Stimulated activated CD8-positive, alpha-beta memory T cell treated with anti-CD3 and anti-CD28 coated beads, Interleukin-15, amount 100 ng/mL, for 24 hours (primary cell): ENCODE data around the gene CMBL.
"Not testable (repeated sequence)": the region's sequence is repeated elsewhere in the genome, so short reads cannot be mapped to it uniquely, and the experiment has no call there.

Source experiments
- DNase-seq: peaks from one replicate; pipeline ENCODE4 v3.0.0-alpha.2; 2020; ENCODE audit warnings: low read depth

The CMBL gene

DNA sequence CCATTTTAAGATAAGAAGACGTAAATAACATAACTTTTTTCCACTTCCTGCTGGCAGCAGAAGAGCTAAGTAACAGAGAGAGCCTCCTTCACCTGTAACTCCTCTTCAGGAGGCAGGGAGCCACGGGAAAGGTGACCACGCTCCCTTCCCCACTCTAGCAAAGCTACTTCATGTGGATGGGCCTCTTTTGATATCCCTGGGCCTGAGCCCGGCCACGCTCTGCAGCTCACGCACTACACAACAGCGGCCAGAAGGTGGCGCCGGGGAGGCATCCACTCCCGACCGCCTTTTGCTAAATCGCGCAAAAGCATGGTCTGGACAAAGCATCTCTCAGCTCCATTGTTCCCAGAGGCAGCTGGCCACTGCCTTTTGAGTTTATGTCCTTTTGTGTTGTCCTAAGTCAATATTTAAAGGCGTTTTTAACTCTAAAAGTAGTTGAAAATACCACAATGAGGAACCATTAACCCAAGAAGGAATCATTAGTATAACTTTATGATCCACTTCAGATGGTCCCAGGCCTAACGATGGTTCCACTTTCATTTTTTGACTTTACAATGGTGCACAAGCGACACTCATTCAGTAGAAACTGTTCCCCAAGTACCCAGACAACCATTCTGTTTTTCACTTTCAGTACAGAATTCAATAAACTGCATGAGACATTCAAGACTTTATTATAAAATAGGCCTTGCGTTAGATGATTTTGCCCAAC, 23.6 kb downstream of the CMBL start:
- peak; percentile 48 for DNase-seq

DNA sequence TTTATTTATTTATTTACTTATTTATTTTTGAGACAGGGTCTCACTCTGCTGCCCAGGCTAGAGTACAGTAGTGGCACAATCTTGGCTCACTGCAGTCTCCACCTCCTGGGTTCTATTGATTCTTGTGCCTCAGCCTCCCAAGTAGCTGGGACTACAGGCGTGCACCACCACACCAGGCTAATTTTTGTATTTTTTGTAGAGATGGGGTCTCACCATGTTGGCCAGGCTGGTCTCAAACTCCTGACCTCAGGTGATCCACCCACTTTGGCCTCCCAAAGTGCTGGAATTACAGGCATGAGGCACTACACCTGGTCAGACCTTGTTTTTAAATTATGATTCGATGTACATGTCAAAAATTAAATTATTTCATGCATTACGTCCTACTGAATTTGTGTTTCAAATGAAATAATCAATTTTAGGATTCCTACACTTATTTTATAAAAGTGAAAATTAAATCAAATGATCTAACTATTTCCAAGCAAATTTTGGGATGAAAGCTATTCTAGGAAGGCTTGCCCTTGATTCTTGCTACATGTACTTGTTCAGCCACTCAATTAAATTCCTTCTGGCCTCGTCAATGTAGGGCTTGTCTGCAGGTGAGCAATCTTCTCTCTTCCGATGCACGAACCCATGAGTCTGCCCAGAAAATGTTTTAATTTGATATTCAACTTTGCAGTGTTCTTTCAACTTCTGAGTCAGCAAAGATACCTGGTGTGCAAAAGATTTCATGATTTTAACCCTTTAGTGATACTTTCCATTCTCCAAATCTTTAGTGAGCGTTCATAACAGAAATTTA, 27.6 kb downstream of the CMBL start:
- DNase-seq = no peak

DNA sequence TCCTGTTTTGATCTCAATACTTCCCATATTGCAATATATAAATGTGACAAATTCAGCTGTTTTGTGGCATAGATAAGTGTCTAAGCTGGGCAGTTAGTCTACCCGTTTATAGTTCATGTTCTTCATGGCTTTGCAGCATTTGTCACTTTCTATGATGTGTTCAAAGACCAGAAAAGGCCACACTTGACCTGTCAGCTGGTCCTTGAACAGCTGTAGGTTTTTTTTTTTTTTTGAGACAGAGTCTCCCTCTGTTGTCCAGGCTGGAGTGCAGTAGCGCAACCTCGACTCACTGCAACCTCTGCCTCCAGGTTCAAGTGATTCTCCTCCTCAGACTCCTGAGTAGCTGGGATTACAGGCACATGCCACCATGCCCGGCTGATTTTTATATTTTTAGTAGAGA, 28.4 kb downstream of the CMBL start:
- no peak for DNase-seq

DNA sequence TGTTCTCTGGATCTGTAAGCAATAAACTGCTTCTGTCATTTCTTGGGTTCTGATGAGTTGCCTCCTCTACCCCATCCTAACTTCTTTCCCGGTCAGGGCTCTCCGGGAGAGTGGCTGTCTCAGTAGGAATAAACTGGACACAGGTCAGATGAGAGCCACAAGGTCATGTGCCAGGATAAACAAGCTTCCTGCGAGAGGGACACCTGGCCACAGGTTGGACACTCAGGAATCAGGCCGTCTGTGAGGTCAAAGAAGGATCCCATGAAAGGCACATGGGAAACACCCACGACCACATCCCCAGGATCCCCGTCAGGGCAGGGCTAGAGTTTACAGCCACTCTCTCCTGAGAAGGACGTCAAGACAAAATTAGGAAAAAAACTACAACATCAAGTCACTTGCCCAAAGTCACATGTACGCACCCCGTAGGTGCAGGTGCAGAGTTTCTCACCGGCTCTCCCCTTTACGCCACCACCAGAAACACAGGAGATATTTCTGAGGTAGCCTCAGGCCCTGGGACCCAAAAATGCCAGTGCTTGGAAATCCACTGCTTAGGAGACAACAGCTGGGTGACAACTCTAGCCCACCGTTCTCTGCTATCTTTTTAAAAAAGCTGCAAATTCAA, 28.9 kb downstream of the CMBL start:
- no peak for DNase-seq

GRCh38 chr5:10277773-10278630, 29.7 kb downstream of the CMBL start:
- DNase-seq = no peak

DNA sequence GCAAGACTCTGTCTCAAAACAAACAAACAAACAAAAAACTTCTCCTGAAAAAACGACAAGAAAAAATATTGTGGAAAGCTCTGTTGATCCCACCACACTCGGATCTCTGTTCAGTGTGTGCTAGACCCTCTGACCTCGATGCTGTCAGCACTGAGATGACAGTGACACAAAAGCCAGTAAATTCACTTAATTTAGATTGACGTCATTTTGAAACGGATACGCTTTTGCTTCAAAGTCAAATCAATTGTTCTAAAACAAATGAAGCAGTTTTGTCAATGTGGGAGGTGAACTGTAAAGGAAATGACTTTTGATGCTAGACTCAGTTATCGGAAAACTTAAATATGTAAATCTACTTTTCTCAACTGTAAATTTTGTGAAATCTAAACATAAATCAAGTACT, 31.0 kb downstream of the CMBL start:
- DNase-seq = no peak

DNA sequence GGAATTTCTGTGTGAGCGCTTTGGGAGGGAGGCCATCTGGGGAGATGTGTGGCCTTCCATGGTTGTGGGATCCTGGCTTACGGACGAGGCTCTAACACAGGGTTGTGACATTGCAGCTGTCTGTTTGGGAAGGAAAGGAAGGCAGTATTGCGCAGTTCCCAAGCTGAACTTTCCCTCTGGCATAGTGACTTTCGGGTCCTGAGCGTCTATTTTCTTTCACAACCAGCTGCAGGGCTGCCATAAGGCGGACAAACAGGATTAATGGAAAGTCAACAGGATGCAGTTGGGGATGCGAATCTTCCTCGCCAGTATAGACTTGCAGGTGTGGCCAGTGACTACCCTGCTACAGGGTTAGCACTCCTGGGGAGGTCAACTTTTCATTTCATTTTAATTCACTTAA, 31.7 kb downstream of the CMBL start:
- no peak for DNase-seq

GRCh38 chr5:10275460-10275859, 32.2 kb downstream of the CMBL start:
- no peak for DNase-seq

DNA sequence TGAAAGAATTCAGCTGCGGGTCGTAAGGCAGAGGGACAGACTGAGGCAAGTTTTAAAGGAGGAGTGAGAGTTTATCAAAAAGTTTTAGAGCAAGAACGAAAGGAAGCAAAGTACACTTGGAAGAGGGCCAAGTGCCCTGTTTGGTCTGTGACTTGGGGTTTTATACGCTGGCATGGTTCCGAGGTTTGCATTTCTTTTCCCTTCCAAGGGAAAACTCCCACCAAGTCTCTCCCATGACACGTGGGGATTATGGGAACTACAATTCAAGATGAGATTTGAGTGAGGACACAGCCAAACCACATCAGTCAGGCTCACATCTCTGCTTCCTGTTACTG, 34.9 kb downstream of the CMBL start:
- not testable (repeated sequence) for DNase-seq

- no peak for DNase-seq
Measured at GRCh38 chr5:10272053-10272874, 35.4 kb downstream of the CMBL start.

DNA sequence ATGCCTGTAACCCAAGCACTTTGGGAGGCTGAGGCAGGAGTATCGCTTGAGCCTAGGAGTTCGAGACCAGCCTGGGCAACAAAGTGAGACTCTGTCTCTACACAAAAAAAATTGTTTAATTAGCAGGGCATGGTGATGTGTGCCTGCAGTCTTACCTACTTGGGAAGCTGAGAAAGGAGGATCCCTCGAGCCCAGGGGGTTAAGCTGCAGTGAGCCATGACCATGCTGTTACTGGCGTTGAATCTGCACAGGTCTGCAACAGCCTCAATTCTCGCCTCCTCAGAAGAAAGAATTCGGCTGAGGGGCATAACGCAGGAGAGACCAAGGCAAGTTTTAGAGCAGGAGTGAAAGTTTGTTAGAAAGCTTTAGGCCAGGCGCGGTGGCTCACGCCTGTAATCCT, 39.6 kb downstream of the CMBL start:
- DNase-seq = no peak

GRCh38 chr5:10266839-10267238, 40.9 kb downstream of the CMBL start:
- no peak for DNase-seq

DNA sequence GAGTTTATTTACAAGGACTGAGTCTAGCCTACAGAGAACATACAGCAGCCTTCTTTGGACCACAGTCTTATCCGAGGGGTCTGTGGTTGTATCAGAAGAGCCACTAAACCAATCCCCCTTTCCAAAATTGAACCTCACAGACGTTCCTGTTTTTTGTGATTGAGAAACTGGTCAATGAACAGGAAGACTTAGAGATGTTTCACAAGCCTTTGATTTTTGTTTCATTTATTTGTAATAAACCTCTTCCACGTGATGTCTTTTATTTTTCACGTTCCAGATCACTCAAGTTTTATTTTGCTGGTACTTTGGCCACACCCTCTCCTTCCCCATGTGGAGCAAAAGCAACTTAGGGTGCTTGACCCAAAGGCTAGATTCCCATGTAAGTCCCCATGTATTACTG, 41.6 kb downstream of the CMBL start:
- DNase-seq = no peak

DNA sequence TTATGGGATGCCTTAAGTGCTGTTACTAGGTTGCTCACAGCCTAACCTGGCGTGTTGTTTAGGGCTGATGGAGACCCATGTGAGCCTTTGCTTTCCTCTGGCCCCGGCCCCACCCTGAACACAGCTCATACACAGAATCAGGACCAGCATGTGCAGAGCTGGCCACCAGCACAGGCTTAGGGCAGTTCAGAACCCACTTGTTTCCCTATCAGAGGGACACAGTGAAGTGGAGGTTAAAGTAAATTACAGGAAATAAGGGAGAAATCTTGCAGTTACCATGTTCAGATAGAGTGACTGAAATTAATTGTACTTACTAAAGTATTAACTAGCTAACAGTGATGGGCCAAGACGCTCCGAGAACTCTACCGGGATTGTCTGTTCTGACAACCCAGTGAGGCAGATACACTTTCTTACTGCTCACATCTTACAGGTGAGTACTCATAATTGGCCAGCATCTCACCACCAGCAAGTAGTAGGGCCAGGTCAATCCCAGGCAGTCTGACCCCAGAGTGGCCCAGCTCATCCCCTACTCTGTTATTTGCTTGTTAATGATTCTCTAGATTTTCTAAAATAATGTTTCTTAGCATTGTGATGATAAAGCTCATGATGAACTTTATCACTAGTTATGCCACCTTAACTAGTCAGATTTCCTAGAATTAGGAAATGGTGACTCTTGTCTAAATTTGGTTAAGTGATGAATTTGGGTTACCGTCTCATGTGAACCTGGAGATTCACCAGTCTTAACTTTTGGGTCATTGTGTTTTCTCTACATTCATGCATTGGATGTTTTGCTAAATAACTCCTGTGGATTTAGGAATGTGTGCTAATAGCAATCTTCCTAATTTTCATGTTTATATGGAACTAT, 42.2 kb downstream of the CMBL start:
- no peak for DNase-seq

GRCh38 chr5:10264604-10265003, 43.1 kb downstream of the CMBL start:
- no peak for DNase-seq

DNA sequence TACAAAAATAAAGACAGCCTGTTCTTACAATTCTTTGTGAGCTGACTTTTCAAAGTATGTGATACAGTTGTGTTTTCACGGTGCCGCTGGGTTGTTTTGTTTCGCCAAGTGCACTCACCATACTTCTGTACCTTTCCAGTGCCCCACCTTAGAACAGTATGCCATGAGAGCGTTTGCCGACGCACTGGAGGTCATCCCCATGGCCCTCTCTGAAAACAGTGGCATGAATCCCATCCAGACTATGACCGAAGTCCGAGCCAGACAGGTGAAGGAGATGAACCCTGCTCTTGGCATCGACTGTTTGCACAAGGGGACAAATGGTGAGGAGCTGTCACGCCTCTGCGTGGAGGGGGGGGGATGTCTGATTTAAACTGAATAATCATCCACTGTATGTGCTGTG, 44.7 kb downstream of the CMBL start:
- no peak for DNase-seq

GRCh38 chr5:10262121-10262774, 45.5 kb downstream of the CMBL start:
- DNase-seq = no peak

- DNase-seq = no peak
Measured at GRCh38 chr5:10261065-10261464, 46.6 kb downstream of the CMBL start.

GRCh38 chr5:10259899-10260298, 47.8 kb downstream of the CMBL start:
- DNase-seq = no peak

DNA sequence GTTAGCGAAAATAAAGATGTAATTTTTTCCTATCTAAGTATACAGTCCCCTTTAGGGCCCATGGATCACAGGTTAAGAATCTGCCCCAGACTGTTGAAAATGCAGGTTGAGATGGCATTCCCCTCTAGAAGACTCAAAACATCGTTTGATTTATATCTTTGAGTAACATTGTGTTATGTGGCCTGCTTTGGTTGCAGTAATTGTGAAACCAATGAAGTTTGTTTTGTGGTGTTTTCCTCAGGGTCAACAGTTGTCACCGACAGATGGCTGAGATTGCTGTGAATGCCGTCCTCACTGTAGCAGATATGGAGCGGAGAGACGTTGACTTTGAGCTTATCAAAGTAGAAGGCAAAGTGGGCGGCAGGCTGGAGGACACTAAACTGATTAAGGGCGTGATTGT, 49.8 kb downstream of the CMBL start:
- DNase-seq = no peak
